Activated naive CD8-positive, alpha-beta T cell treated with anti-CD3 and anti-CD28 coated beads for 36 hours (primary cell): ENCODE measurements around the gene FOSL2. TPM values are rescaled to one million over a fixed set of nuclear protein-coding genes. Genes with fewer than 3 reads are reported as not detected.

Experiments
- DNase-seq: peaks from one replicate; pipeline ENCODE4 v3.0.0; 2021
- H3K27ac Mint-ChIP-seq: one replicate; pipeline ENCODE4 v1.8.0; 2022; ENCODE audit warnings: mild to moderate bottlenecking, moderate library complexity, mixed read lengths
- H3K27me3 Mint-ChIP-seq: one replicate; pipeline ENCODE4 v1.8.0; 2022; ENCODE audit warnings: mild to moderate bottlenecking, mixed read lengths
- H3K36me3 Mint-ChIP-seq: one replicate; pipeline ENCODE4 v1.8.0; 2021; ENCODE audit warnings: mild to moderate bottlenecking, mixed read lengths
- H3K4me1 Mint-ChIP-seq: one replicate; pipeline ENCODE4 v1.8.0; 2021; ENCODE audit warnings: mixed read lengths
- H3K4me3 Mint-ChIP-seq: one replicate; pipeline ENCODE4 v1.8.0; 2022; ENCODE audit warnings: mild to moderate bottlenecking, moderate library complexity, mixed read lengths
- H3K9me3 Mint-ChIP-seq: one replicate; pipeline ENCODE4 v1.8.0; 2022; ENCODE audit warnings: mixed read lengths
- total RNA-seq, 2 experiments: library from RNA; stranded (reverse); gene quantifications; one replicate each; pipeline ENCODE4 v1.2.3, GENCODE V29; 2021

The FOSL2 gene
- total RNA-seq, 2 experiments from 2014 or later: 32.5 to 39.4 TPM

DNA sequence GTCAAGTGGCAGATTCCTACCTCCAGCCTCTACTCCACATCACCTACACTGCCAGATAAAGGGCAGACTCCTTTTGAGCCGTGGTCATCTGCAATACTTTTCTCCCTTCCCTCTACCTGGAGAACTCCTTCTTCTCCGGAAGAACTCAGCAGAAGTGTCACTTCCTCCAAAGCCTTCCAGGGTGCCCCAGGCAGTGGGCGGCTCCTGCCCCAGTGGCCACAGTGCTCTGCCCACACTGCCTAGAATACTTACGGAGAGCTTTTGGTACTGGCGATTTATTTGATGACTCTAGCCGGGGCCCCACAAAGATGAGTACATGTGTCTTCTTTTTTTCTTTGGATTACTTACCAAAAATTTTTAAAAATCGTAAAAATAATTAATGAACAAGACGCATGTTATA is 39.7 kb downstream of the FOSL2 start:
- H3K4me3 Mint-ChIP-seq: no peak overlapping the region
- no peak overlapping the region for H3K27ac Mint-ChIP-seq
- H3K36me3 Mint-ChIP-seq: no peaks in the 10 kb centered on the region
- H3K4me1 Mint-ChIP-seq: peaks cover 10% of the 10 kb centered on the region
- peaks cover 3% of the 10 kb centered on the region for H3K9me3 Mint-ChIP-seq
- no peak for DNase-seq
- no peaks in the 10 kb centered on the region for H3K27me3 Mint-ChIP-seq

DNA sequence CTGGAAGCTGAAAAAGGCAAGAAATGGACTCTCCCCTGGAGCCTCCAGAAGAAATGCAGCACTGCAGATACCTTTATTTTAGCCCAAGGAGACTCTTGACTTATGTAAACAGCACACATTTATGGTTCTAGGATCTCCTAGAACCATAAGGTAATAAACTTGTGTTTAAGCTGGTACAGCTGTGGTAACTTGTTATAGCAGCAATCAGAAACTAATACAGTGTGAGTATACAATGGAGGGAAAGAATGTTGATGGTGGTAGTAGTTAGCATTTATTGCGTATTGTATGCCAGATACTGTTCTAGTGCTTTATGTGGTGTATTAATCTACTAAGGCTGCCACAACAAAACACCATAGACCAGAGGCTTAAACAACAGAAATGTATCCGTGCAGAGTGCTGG is 40.6 kb downstream of the FOSL2 start:
- Mint-ChIP-seq H3K27me3 (no peaks in the 10 kb centered on the region), H3K36me3 (no peaks in the 10 kb centered on the region), H3K4me3 (no peak overlapping the region), H3K27ac (no peak overlapping the region), H3K4me1 (peaks cover 11% of the 10 kb centered on the region), H3K9me3 (peaks cover 3% of the 10 kb centered on the region)
- no peak for DNase-seq

DNA sequence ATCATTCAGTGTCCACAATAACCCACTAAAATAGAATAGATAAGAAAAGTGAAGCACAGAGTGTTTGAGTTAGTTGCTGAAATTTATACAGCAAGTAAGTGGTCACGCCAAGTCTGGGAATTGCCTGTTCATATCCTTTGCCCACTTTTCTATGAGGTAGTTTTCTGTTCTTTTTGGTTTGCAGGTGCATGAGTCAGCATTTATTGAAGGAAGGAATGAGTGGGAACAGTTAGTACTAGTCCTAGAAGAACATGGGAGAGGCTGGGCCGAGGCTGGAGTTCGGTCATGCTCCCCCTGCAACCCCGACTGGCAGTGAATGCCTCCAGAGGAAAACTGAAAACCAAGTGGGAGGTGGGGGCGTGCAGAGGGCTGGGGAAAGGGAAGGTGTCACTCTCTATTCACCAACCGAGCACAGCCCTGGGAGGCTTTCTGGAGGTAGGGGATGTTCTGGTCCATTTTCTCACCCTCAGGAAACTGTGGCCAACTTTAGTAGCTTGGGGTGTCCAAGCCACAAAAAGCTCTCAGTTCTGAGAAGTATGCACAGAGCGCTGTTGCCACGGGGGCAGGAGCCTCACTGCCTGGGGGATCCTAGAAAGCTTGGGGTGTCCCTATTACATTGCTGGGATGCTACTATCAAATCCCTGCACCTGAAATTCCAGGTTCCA is 41.4 kb downstream of the FOSL2 start:
- Mint-ChIP-seq H3K4me3 (no peak overlapping the region), H3K9me3 (peaks cover 3% of the 10 kb centered on the region), H3K27ac (no peak overlapping the region), H3K36me3 (no peaks in the 10 kb centered on the region), H3K4me1 (peaks cover 20% of the 10 kb centered on the region), H3K27me3 (no peaks in the 10 kb centered on the region)
- no peak for DNase-seq

DNA sequence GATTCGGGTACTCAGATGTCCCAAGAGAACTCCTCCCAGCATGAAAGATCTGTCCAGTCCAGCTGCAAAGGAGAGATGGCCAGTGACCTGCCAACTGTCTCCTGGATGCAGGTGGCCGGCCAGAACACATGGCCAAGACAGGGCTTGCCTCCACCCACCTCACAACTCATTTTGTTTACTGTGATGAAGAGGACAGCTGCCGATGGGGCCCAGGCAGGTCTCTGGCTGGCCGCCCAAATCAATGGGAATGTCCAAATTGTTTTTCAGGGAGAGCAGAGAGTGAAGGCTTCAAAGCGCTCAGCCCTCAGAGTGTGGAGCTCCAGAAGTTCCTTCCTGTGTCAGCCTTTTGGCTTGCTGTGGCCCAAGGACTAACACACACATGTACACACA is 41.9 kb downstream of the FOSL2 start:
- DNase-seq: no peak
- H3K9me3 Mint-ChIP-seq: peaks cover 3% of the 10 kb centered on the region
- H3K36me3 Mint-ChIP-seq: no peaks in the 10 kb centered on the region
- H3K27me3 Mint-ChIP-seq: no peaks in the 10 kb centered on the region
- no peak overlapping the region for H3K4me3 Mint-ChIP-seq
- no peak overlapping the region for H3K27ac Mint-ChIP-seq
- H3K4me1 Mint-ChIP-seq: peaks cover 21% of the 10 kb centered on the region

DNA sequence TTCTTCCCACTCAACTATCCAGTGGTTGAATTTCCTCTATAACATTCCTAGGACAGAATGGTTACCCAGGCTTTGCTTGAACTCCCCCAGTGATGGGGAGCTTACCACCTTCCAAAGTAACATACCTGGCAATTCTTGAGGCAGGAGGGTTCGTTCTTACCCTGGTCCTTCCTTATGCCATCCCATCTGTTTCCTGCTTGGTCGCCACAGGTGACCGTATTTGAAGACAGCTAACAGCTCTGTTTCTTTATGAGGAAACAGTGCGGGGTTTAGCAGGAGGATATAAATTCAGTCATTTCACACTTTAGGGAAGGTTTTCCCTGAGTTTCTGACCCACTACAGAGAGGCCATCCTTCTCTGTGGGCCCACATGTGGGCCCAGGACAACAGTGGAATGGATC is 42.6 kb downstream of the FOSL2 start:
- Mint-ChIP-seq H3K9me3 (peaks cover 3% of the 10 kb centered on the region), H3K27me3 (no peaks in the 10 kb centered on the region), H3K4me1 (peaks cover 21% of the 10 kb centered on the region), H3K4me3 (no peak overlapping the region), H3K36me3 (no peaks in the 10 kb centered on the region), H3K27ac (no peak overlapping the region)
- DNase-seq: no peak

DNA sequence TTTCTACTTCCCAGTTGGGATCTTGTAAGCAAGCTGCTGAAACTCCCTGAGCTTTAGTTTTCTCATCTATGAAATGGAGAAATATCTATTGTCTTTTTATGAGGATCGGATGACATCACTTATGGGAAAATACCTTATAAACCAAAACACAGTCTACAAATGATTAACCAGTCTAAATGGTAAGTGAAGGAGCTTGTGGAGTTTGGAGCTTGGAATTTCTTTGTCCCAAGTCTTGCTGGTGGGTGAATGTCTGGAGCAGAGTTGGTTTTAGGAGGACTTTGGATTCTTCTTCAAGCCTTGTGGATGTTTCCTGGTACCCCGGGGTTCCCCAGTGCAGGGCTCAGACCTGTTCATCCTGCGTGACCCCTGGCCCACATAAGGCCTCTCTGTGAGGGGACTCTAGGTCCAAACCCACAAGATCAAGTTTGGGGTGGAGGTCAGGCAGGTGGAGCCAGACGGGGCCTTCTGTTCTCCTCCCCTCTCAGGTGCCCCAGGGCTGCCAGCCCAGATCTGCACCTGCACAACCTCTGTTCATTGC is 43.2 kb downstream of the FOSL2 start:
- no peaks in the 10 kb centered on the region for H3K36me3 Mint-ChIP-seq
- no peaks in the 10 kb centered on the region for H3K27me3 Mint-ChIP-seq
- no peak overlapping the region for H3K4me3 Mint-ChIP-seq
- peaks cover 3% of the 10 kb centered on the region for H3K9me3 Mint-ChIP-seq
- no peak overlapping the region for H3K27ac Mint-ChIP-seq
- no peak for DNase-seq
- H3K4me1 Mint-ChIP-seq: peaks cover 18% of the 10 kb centered on the region

DNA sequence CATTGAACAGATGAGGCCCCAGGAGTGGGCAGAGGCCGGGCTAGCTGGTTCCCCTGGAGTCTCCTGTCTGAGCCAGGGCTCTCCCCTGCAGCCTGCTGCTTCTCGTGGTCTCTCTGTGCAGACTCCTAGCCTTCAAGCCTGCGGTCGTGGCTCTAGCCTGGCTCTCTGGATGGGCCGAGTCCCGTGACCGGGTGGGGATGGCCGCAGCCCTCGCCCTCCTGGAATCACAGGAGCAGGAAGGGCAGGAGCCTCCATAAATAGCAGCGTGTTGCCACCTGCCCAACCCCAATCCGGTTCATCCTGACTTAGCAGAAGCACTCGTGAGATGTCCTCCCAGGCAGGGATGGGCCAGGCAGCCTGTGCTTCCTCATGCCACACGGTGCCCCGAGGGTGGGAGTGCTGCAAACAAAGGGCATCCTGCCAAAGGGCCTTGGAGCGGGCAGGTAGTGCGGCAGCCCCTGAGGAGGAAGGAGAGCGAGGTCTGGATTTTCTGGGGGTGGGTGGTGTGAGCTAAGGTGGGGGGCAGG is 43.9 kb downstream of the FOSL2 start:
- no peaks in the 10 kb centered on the region for H3K36me3 Mint-ChIP-seq
- peaks cover 18% of the 10 kb centered on the region for H3K4me1 Mint-ChIP-seq
- no peak for DNase-seq
- no peak overlapping the region for H3K27ac Mint-ChIP-seq
- H3K9me3 Mint-ChIP-seq: peaks cover 4% of the 10 kb centered on the region
- H3K4me3 Mint-ChIP-seq: no peak overlapping the region
- H3K27me3 Mint-ChIP-seq: no peaks in the 10 kb centered on the region

DNA sequence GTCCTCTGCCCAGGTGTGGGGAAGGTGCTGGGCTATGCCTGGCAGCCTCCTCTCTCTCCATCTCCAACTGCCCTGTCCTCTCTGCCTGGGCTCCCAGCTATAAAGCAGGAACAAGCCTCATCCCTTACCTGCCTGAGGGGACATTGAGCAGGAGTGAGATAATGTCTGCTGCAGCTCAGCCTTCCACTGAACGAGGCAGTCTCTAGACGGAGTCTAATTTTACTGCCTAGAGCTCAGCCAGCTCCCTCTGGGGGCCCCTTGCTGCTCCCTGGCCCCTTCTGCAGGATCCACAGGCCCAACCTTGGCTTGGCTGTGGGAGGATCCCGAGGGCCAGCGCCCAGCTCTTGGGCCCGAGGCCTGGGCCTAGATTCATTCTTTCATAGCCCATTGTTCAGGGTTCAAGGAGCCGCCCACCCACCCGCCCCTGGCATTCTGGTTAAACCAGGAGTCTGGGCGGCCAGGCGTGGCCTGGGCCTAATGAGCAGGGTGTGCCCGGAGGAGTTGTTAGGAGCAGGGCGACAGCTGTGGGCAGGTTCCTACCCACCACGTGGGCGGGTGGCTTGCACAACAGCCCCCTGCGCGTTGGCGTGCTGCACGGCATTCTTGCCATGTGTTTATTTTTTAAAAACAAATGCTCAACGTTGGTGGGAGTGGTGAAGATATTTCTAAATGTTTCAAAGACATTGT is 44.6 kb downstream of the FOSL2 start:
- Mint-ChIP-seq H3K36me3 (no peaks in the 10 kb centered on the region), H3K27ac (no peak overlapping the region), H3K4me3 (no peak overlapping the region), H3K27me3 (no peaks in the 10 kb centered on the region), H3K4me1 (peaks cover 18% of the 10 kb centered on the region), H3K9me3 (peaks cover 5% of the 10 kb centered on the region)
- DNase-seq: no peak

DNA sequence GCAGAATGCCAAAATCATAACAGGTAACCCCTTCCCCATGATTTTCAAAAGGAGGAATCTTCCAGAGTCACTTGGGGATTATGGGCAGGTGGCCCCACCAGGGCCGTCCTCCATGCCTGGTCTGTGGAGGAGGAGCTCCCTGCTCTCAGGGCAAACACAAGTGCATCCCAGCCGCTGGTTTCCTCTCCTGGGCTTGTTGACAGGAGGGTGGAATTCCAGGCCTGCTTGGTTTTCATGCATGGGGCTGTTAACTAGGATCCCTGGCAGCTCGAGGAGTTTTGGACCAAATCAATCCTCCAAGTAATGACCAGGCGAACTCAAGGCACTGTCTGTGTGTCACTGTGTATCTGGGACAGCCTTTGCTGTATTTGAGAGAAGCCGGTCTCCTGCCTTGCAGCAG is 45.3 kb downstream of the FOSL2 start:
- Mint-ChIP-seq H3K9me3 (peaks cover 5% of the 10 kb centered on the region), H3K4me1 (peaks cover 22% of the 10 kb centered on the region), H3K27ac (no peak overlapping the region), H3K27me3 (no peaks in the 10 kb centered on the region), H3K4me3 (no peak overlapping the region), H3K36me3 (no peaks in the 10 kb centered on the region)
- no peak for DNase-seq

DNA sequence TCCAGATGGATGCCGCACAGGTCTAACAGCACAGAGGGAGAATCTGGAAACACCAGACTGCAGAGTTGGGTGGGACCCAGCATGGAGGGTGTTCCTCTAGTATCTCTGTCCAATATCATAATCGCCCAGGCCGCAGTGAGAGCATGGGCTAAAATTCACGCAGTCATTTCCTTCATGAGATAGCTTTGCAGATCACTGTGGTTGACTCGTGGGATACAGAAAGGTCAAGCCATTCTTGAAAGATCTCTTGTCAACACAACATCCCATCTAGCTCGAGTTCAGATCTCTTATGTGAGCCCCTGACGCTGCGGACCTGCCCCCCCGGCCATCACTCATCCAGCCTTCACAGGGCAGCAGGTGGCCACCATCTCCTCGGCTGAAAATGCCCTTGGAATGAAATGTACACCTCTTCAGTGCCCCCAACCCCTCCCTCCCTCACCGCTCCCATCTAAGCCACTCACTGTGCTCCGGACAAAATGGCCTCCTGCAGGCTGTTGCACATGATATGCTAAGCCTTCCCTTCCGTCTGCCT is 45.9 kb downstream of the FOSL2 start:
- no peaks in the 10 kb centered on the region for H3K36me3 Mint-ChIP-seq
- no peaks in the 10 kb centered on the region for H3K27me3 Mint-ChIP-seq
- no peak overlapping the region for H3K27ac Mint-ChIP-seq
- H3K4me3 Mint-ChIP-seq: no peak overlapping the region
- no peak for DNase-seq
- H3K9me3 Mint-ChIP-seq: peaks cover 3% of the 10 kb centered on the region
- peaks cover 22% of the 10 kb centered on the region for H3K4me1 Mint-ChIP-seq

DNA sequence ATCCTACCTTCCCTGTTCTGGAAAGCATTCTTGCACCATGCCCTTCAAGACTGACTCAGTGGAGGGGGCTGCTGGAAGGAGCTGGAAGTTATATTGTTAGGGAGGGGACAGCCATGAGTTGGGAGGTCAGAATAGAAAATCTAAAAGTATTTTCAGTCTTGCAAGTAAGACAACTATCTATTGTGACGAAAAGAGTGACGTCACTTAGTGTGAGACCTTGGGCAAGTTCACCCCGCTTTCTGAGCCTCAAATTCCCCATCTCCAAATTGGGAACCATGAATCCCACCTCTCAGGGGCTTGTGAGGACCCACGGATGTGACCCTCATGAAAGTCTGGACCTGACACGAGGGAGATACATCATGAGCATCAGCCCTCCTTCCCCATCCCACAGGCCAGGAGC is 46.5 kb downstream of the FOSL2 start:
- no peak for DNase-seq
- Mint-ChIP-seq H3K36me3 (no peaks in the 10 kb centered on the region), H3K4me1 (peaks cover 19% of the 10 kb centered on the region), H3K27me3 (no peaks in the 10 kb centered on the region), H3K27ac (no peak overlapping the region), H3K4me3 (no peak overlapping the region), H3K9me3 (peaks cover 2% of the 10 kb centered on the region)

DNA sequence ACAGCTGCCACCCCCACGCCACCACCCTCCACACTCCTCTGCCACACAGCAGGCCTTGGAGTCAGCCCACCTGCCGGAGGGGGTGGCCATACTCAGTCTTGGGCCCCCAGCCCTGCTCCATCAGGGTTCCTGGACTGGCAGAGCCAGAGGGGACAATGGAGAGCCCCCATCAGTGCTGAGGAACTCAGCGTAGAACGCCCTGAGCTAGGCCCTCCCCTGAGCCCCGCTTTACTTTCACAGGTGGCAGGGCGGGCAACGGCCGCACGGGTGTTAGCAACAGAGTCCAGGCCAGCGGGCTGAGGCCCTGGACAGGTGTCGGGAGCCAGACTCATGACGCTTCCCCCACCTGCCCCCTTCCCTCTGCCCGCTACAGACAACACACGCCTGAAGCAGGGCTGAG is 47.1 kb downstream of the FOSL2 start:
- no peaks in the 10 kb centered on the region for H3K36me3 Mint-ChIP-seq
- H3K9me3 Mint-ChIP-seq: peaks cover 2% of the 10 kb centered on the region
- no peak overlapping the region for H3K27ac Mint-ChIP-seq
- DNase-seq: no peak
- H3K4me1 Mint-ChIP-seq: peaks cover 19% of the 10 kb centered on the region
- H3K4me3 Mint-ChIP-seq: no peak overlapping the region
- no peaks in the 10 kb centered on the region for H3K27me3 Mint-ChIP-seq

DNA sequence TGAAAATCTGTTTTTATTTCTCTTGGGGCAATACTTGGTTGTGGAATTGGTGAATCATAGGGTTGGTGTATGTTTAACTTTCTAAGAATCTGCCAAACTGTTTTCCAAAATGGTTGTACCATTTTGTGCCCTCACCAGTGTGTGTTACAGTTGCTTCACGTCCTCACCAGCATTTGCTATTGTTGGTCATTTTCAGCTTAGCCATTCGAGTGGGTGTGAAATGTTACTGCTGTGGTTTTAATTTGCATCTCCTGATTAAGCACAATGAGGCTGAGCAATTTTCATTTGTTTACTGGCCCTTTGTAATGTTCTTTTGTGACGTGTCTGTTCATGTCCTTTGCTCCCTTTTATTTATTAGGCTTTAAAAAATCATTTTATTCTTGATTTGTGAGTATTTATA is 49.7 kb downstream of the FOSL2 start:
- H3K9me3 Mint-ChIP-seq: peaks cover 2% of the 10 kb centered on the region
- no peaks in the 10 kb centered on the region for H3K27me3 Mint-ChIP-seq
- H3K4me3 Mint-ChIP-seq: no peak overlapping the region
- DNase-seq: no peak
- no peak overlapping the region for H3K27ac Mint-ChIP-seq
- peaks cover 37% of the 10 kb centered on the region for H3K4me1 Mint-ChIP-seq
- H3K36me3 Mint-ChIP-seq: no peaks in the 10 kb centered on the region

DNA sequence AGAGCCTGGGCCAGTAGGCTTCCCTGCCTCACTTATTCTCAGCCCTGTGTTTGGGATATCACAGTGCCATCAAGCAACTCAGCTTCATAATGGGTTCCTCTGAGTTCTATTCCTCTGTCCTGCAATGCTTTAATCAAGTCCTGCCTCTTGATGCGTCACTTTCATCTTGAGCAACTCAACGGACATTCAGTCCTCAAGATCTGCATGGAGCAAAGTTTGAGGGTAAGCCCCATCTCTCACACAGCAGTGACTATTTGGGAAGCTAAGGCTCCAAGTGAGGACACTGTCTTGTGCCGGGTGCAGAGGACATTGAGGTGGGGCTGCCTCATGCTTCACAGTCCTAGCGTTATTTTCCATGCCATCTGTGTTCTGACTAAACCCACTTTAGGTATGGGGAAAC is 52.3 kb downstream of the FOSL2 start:
- Mint-ChIP-seq H3K4me3 (no peak overlapping the region), H3K27ac (no peak overlapping the region), H3K9me3 (peaks cover 2% of the 10 kb centered on the region), H3K27me3 (no peaks in the 10 kb centered on the region), H3K36me3 (no peaks in the 10 kb centered on the region), H3K4me1 (peaks cover 50% of the 10 kb centered on the region)
- no peak for DNase-seq

DNA sequence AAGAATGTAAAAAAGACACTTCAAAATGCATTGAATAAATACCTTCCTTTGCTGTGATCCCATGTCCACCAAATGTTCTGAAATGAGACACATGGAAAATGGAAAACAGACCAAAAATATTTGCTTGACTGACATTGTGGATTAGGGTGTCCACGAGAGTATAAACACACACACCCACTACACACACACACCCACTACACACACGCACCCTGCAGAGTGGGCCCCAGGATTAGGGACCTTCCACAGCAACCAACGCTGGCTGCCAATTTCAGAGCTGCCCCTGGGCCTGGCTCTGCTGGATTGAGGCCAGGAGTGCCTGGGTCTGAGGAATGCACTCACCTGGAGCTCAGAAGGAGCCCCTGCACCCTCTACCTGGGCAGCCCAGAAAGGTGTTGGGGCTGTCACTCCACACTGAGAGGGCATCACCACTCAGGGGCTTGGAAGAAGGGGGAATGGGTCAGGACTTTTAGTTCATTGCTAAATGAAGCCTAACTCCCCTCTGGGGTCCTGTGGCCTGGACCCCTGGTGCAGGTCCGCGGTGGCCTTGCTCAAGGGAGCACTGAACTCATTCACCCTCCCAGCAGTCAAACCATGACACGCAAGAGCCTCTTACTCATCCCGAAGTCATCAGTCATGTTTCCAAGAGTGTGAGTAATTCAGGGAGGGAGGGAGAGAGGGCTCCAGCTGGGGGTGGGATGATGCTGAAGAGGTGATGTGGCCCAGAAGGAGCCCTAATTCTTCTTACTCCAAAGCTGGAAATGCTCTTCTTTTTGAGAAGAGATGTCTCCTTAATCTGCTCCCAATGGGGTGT is 53.0 kb downstream of the FOSL2 start:
- peak; percentile 51 for DNase-seq
- H3K27ac Mint-ChIP-seq: peak overlapping the region; percentile 70
- no peaks in the 10 kb centered on the region for H3K36me3 Mint-ChIP-seq
- peaks cover 57% of the 10 kb centered on the region for H3K4me1 Mint-ChIP-seq
- H3K4me3 Mint-ChIP-seq: no peak overlapping the region
- H3K9me3 Mint-ChIP-seq: peaks cover 2% of the 10 kb centered on the region
- no peaks in the 10 kb centered on the region for H3K27me3 Mint-ChIP-seq
